Mononuclear cell (primary cell): ENCODE measurements around the gene ERC1. TPM values are rescaled to one million over a fixed set of nuclear protein-coding genes. Genes with fewer than 3 reads are reported as not detected.
"Not testable (repeated sequence)": the region's sequence is repeated elsewhere in the genome, so short reads cannot be mapped to it uniquely, and the experiment has no call there.

Experiments
- H3K27me3 ChIP-seq: 2 replicates; pipeline ENCODE4 v1.6.0; 2011; ENCODE audit warnings: low read length, control low read depth; ENCODE audit not compliant: insufficient read depth
- H3K4me1 ChIP-seq: 2 replicates; pipeline ENCODE4 v1.5.1; 2011; ENCODE audit warnings: mild to moderate bottlenecking, low read length, control low read depth; ENCODE audit not compliant: insufficient read depth
- H3K4me3 ChIP-seq: 2 replicates; pipeline ENCODE4 v1.5.1; 2011; ENCODE audit warnings: mild to moderate bottlenecking, low read length, moderate library complexity
- H3K9me3 ChIP-seq: 2 replicates; pipeline ENCODE4 v1.5.1; 2011; ENCODE audit warnings: low read depth, mild to moderate bottlenecking, control low read depth, low read length
- total RNA-seq: library from RNA; depleted of rRNA; stranded (reverse); fragments of >200 nt; gene quantifications from one replicate; pipeline ENCODE4 v1.2.3, GENCODE V29; 2012

The ERC1 gene
- total RNA-seq, 1 donor, result 30.2 TPM

GRCh38 chr12:1252758-1253157, 261.7 kb downstream of the ERC1 start:
- H3K27me3 ChIP-seq, result no peaks in the 10 kb centered on the region
- no peaks in the 10 kb centered on the region for H3K4me1 ChIP-seq
- no peak overlapping the region for H3K4me3 ChIP-seq
- H3K9me3 ChIP-seq, result no peaks in the 10 kb centered on the region

GRCh38 chr12:1255125-1255524, 264.1 kb downstream of the ERC1 start:
- H3K4me3 ChIP-seq, H3K9me3 ChIP-seq, H3K27me3 ChIP-seq, H3K4me1 ChIP-seq: not testable (repeated sequence)

GRCh38 chr12:1255854-1256253, 264.8 kb downstream of the ERC1 start:
- H3K4me3 ChIP-seq, H3K9me3 ChIP-seq, H3K27me3 ChIP-seq, H3K4me1 ChIP-seq: not testable (repeated sequence)

- Histone ChIP-seq H3K4me3 (no peak overlapping the region), H3K4me1 (no peaks in the 10 kb centered on the region), H3K27me3 (no peaks in the 10 kb centered on the region), H3K9me3 (no peaks in the 10 kb centered on the region)
Measured at GRCh38 chr12:1256285-1256684, 265.3 kb downstream of the ERC1 start.

- no peaks in the 10 kb centered on the region for H3K4me1 ChIP-seq
- no peak overlapping the region for H3K4me3 ChIP-seq
- H3K27me3 ChIP-seq, result no peaks in the 10 kb centered on the region
- H3K9me3 ChIP-seq, result no peaks in the 10 kb centered on the region
Measured at GRCh38 chr12:1256991-1257390, 266.0 kb downstream of the ERC1 start.

GRCh38 chr12:1262011-1262410, 271.0 kb downstream of the ERC1 start:
- H3K4me1 ChIP-seq, result no peaks in the 10 kb centered on the region
- H3K4me3 ChIP-seq, result no peak overlapping the region

DNA sequence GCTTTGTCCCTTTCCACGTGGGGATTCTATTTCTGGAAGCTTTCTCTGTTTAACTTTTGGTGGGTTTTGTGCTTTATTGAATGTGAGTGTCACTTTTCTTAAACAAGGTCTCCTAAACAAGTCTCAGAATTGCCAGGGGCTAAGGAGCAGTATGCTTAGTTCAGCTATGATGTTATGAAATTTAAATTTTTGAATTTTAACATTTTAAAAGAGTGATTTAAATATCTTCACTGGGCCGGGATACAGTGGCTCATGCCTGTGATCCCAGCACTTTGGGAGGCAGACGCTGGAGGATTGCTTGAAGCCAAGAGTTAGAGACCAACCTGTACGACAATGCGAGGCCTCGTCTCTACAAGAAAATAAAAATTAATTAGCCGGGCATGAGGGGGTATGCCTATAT, 276.2 kb downstream of the ERC1 start:
- no peaks in the 10 kb centered on the region for H3K4me1 ChIP-seq
- no peaks in the 10 kb centered on the region for H3K27me3 ChIP-seq
- no peaks in the 10 kb centered on the region for H3K9me3 ChIP-seq
- no peak overlapping the region for H3K4me3 ChIP-seq

More at GRCh38 chr12:1262011-1262410, 271.0 kb downstream of the ERC1 start:
- Histone ChIP-seq H3K9me3 (no peaks in the 10 kb centered on the region), H3K27me3 (no peaks in the 10 kb centered on the region)

DNA sequence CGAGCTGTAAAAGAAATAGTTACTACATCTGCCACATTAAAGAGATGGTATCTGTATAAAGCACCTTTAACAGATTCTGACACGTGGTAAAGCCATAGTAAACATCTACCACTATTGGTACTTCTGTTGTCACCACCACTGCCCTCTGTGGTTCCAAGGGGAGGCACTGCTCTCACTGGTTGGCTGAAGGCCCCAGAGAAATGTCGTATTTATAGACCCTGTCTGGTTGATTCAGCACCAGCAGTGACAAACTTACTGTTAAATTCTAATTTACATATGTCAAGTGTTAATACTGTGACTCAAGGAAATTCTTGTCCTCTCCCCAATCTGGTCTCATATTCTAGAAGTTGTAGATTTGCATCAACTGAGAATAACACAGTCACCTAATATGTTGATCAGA, 281.1 kb downstream of the ERC1 start:
- H3K27me3 ChIP-seq, result no peaks in the 10 kb centered on the region
- H3K4me3 ChIP-seq, result no peak overlapping the region
- H3K9me3 ChIP-seq, result no peaks in the 10 kb centered on the region
- no peaks in the 10 kb centered on the region for H3K4me1 ChIP-seq

- Histone ChIP-seq H3K4me3 (no peak overlapping the region), H3K9me3 (no peaks in the 10 kb centered on the region), H3K27me3 (no peaks in the 10 kb centered on the region), H3K4me1 (peaks cover 2% of the 10 kb centered on the region)
Measured at GRCh38 chr12:1273051-1273450, 282.0 kb downstream of the ERC1 start.

- H3K27me3 ChIP-seq, result no peaks in the 10 kb centered on the region
- H3K9me3 ChIP-seq, result no peaks in the 10 kb centered on the region
- H3K4me3 ChIP-seq, result no peak overlapping the region
- H3K4me1 ChIP-seq, result peaks cover 2% of the 10 kb centered on the region
Measured at GRCh38 chr12:1277905-1278304, 286.9 kb downstream of the ERC1 start.

- Histone ChIP-seq H3K27me3 (no peaks in the 10 kb centered on the region), H3K4me1 (peaks cover 2% of the 10 kb centered on the region), H3K4me3 (no peak overlapping the region), H3K9me3 (no peaks in the 10 kb centered on the region)
Measured at GRCh38 chr12:1279050-1279449, 288.0 kb downstream of the ERC1 start.

- Histone ChIP-seq H3K9me3 (no peaks in the 10 kb centered on the region), H3K4me3 (no peak overlapping the region), H3K4me1 (peaks cover 2% of the 10 kb centered on the region), H3K27me3 (no peaks in the 10 kb centered on the region)
Measured at GRCh38 chr12:1280059-1280458, 289.0 kb downstream of the ERC1 start.

GRCh38 chr12:1281683-1282366, 290.8 kb downstream of the ERC1 start:
- H3K9me3 ChIP-seq, result no peaks in the 10 kb centered on the region
- no peaks in the 10 kb centered on the region for H3K27me3 ChIP-seq
- peaks cover 2% of the 10 kb centered on the region for H3K4me1 ChIP-seq
- H3K4me3 ChIP-seq, result no peak overlapping the region

DNA sequence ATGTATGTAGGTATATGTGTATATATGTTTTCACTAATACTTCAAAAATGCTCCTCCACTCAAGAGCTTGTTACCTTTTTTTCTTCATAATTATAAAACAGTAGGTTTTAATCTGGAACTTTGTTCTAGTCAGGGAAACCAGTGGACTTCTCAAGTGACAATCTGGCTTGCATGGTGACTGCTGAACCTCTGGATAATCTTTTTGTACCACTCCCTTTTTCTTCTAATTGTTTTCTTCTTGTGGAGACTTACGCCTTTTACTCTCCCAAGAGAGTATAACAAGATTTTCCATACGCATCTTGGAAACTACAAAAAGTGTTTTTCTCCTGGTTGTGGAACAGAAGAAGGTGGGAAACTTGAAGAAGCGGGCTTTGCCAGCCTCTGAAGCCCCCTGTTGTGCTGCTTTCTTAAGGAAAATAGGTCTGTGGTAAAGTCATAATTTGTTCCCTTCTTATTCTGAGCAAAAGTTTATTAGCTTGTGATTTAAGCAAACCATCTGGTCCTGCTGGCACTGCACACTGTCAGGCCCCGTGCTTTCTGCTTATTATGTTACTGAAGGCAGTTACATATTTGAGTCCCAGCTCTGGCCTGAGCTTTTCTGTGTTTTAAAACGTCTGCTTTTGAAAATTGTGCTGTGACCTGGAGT, 291.8 kb downstream of the ERC1 start:
- Histone ChIP-seq H3K4me1 (peaks cover 2% of the 10 kb centered on the region), H3K9me3 (no peaks in the 10 kb centered on the region), H3K4me3 (no peak overlapping the region), H3K27me3 (no peaks in the 10 kb centered on the region)

GRCh38 chr12:1283316-1283715, 292.3 kb downstream of the ERC1 start:
- no peaks in the 10 kb centered on the region for H3K9me3 ChIP-seq
- H3K4me1 ChIP-seq, result no peaks in the 10 kb centered on the region
- no peak overlapping the region for H3K4me3 ChIP-seq
- H3K27me3 ChIP-seq, result no peaks in the 10 kb centered on the region

DNA sequence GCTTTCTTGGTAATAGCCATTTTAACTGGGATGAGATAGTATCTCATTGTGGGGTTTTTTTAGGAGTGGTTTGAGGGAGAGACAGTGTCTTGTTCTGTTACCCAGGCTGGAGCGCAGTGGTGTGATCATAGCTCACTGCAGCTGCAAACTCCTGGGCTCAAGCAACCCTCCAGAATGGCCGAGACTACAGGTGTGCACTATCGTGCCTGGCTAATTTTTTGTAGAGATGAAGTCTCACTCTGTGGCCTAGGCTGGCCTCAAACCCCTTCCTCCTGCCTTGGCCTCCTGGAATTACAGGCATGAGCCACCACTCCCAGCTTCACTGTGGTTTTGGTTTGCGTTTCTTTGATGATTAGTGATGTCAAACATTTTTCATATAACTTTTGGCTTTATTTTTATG, 293.6 kb downstream of the ERC1 start:
- Histone ChIP-seq H3K9me3 (no peaks in the 10 kb centered on the region), H3K4me3 (no peak overlapping the region), H3K27me3 (no peaks in the 10 kb centered on the region), H3K4me1 (peaks cover 3% of the 10 kb centered on the region)
